Measurements from ENCODE around the gene ZKSCAN7.
"Not testable (repeated sequence)": the region's sequence is repeated elsewhere in the genome, so short reads cannot be mapped to it uniquely, and the experiment has no call there.

ZKSCAN7 gene

DNA sequence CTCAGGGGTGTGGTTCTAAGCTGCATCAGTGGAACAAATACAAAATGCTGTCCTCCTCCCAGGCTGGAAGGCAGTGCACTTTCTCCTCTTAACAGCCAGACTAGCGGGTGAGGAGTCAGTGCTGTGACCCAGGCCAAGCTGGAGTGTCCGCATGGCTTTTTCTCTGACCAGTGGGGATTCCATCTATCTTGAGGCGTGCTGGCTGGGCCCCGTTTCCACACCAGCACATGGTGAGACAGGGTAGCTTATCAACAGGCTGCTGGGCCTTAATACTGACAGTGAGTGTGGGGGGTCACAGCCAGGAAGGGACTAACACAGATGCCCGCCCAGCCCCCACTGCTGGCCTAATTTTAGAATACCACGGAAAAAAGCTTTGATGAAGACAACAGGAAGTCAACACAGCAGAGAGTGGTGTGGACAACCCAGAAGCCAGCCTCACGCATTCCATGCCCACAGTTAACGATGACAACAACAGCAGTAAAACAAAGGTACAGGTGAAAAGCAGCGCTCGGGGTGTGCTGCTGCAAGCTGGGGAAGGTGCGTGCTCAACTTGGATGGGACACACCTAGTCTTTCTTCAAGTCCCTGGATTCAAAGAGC is 22.5 kb downstream of the ZKSCAN7 start:
- not testable (repeated sequence) for DNase-seq

- DNase-seq: not testable (repeated sequence)
Observed at GRCh38 chr3:44578316-44578715, 23.3 kb downstream of the ZKSCAN7 start.

DNA sequence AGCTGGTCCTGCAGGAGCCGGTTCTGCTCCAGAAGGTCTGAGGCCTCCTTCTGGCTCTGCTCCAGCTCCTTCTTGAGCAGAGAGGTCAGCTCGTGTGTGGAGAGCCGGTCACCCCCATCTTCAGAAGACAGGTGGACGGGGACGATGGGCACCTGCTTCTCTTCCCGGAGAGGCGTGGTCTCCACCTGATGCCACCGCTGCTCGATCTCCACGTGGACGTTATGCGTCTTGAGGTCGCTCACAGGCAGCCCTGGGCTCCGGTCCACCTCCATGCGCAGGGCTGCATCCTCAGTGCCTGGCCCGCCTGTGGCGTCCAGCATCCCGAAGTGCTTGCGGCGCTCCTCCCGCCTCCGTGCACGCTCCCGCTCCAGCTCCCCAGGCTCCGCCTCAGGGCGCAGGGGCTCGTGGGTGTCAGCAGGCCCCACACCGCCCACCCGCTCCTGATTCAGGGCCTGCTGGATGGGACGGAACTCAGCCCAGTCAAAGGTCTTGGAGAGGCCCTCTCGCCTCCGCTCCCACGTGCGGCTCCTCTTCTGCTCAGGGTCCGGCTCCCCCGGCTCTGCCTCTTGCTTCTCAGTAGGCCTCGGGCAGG is 24.0 kb downstream of the ZKSCAN7 start:
- not testable (repeated sequence) for DNase-seq

- DNase-seq: not testable (repeated sequence)
Observed at GRCh38 chr3:44579749-44580148, 24.8 kb downstream of the ZKSCAN7 start.

GRCh38 chr3:44580971-44581370 is 26.0 kb downstream of the ZKSCAN7 start:
- not testable (repeated sequence) for DNase-seq

DNA sequence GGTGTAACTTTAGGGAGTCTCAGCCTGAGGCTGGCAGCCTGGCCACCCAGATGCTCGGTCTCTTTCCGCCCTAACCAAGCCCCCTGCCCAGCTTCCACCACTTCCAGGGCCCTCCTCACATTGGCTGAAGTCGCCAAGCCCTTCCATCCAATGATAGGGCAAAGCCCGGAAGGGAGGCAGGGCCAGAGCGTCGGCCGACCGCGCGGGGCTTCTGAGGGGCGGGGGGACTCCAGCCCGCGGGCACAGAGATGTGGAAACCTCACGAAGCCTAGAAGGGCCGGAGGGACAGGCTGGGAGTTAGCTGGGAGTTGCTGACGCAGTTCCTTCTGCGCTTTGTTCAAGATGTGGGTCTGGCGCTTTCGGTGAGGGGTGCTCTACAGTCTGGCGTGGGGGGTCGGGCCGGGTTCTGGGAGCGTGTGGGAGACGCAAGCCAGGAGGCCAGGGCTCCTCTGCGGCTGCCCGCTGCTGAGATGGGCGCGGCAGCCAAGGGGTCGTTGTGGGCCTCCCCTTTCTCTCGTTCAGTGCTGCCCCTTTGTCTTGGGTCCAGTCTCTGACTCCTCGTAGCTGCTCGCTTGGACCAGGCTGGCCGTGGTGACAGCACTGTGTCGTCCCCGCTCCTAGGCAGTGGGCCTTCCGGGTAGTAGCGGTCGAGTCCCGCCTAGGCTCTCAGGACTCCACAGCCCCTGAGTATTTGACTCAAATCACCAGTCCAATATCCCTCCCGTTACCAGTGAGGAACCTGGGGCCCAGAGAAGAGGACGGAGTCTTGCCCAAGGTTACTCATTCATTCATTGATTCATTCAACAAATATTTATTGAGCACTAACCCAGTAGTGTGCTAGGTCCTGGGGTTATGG is 29.9 kb downstream of the ZKSCAN7 start, which contains the start of gene ZNF660:
Gene ZNF660, plus strand, starts transcription at position 319 of the 856 bp plus-strand sequence. CDS start 9,230 bp downstream, outside the sequence.
- no peak for DNase-seq

DNA sequence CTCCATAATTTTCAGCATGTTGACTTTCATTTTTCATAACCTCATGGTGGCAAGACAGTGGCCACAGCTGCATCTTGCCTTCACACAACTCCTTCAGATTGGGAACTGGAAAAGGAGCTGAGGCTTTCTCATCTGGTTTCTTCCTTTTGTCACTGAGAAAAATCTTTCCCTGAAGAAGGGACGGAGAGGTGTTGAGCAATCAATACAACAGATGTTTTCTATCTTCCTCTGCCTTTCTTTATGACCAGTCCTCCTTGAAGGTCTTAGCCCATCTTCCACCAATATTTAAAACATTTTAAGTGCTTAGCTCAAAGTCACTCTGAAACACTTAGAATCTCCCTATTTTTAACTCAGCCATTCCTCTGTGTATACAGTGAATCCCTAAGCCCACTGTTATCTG is 41.6 kb downstream of the ZKSCAN7 start:
- DNase-seq: no peak

- DNase-seq: no peak
Observed at GRCh38 chr3:44601749-44602148, 46.8 kb downstream of the ZKSCAN7 start.

GRCh38 chr3:44612678-44613077 is 57.7 kb downstream of the ZKSCAN7 start:
- no peak for DNase-seq
